H9 (cell line): ENCODE measurements around the gene CHPT1. TPM values are rescaled to one million over a fixed set of nuclear protein-coding genes. Genes with fewer than 3 reads are reported as not detected.

Experiments
- DNase-seq: peaks from one replicate; pipeline ENCODE4 v3.0.0-alpha.2; 2017
- H2AFZ ChIP-seq: one replicate; pipeline ENCODE4 v1.6.1; 2013; ENCODE audit warnings: mild to moderate bottlenecking, low read length, control low read depth, moderate library complexity
- H2AK5ac ChIP-seq: 2 replicates; pipeline ENCODE4 v1.6.1; 2013; ENCODE audit warnings: low read length, control low read depth, mixed read lengths; ENCODE audit not compliant: insufficient read length
- H2BK120ac ChIP-seq: one replicate; pipeline ENCODE4 v1.6.1; 2013; ENCODE audit warnings: low read depth, mild to moderate bottlenecking, low read length, control low read depth, inconsistent platforms; ENCODE audit not compliant: poor library complexity, severe bottlenecking
- H2BK12ac ChIP-seq: 2 replicates; pipeline ENCODE4 v1.6.1; 2013; ENCODE audit warnings: low read length, control low read depth, mixed read lengths, low read depth; ENCODE audit not compliant: insufficient read length
- H2BK15ac ChIP-seq: 2 replicates; pipeline ENCODE4 v1.6.1; 2013; ENCODE audit warnings: low read depth, low read length, control low read depth
- H2BK20ac ChIP-seq: one replicate; pipeline ENCODE4 v1.6.1; 2013; ENCODE audit warnings: low read depth, mild to moderate bottlenecking, low read length, control low read depth, inconsistent platforms; ENCODE audit not compliant: poor library complexity, severe bottlenecking
- H2BK5ac ChIP-seq: 2 replicates; pipeline ENCODE4 v1.6.1; 2013; ENCODE audit warnings: low read length, control low read depth, mixed read lengths; ENCODE audit not compliant: insufficient read length
- H3K14ac ChIP-seq: 2 replicates; pipeline ENCODE4 v1.6.1; 2013; ENCODE audit warnings: low read length, control low read depth; ENCODE audit not compliant: insufficient read depth
- H3K18ac ChIP-seq: 2 replicates; pipeline ENCODE4 v1.6.1; 2013; ENCODE audit warnings: low read depth, mild to moderate bottlenecking, mixed read lengths, low read length, control low read depth; ENCODE audit not compliant: insufficient read length
- H3K23ac ChIP-seq: 2 replicates; pipeline ENCODE4 v1.6.1; 2013; ENCODE audit warnings: low read length, control low read depth, mixed read lengths, low read depth; ENCODE audit not compliant: insufficient read length
- H3K23me2 ChIP-seq: 2 replicates; pipeline ENCODE4 v1.6.1; 2013; ENCODE audit warnings: low read depth, mild to moderate bottlenecking, mixed read lengths, low read length, control low read depth; ENCODE audit not compliant: insufficient read length, poor library complexity, severe bottlenecking
- H3K27ac ChIP-seq: 2 replicates; pipeline ENCODE4 v1.5.1; 2013; ENCODE audit warnings: low read length, control low read depth, mixed read lengths, low read depth; ENCODE audit not compliant: insufficient read length
- H3K27me3 ChIP-seq: 2 replicates; pipeline ENCODE4 v1.6.1; 2013; ENCODE audit warnings: low read length, control low read depth, inconsistent platforms; ENCODE audit not compliant: insufficient read depth
- H3K4ac ChIP-seq: 2 replicates; pipeline ENCODE4 v1.6.1; 2013; ENCODE audit warnings: low read depth, mild to moderate bottlenecking, control low read depth, inconsistent platforms, low read length, moderate library complexity
- H3K4me1 ChIP-seq: 2 replicates; pipeline ENCODE4 v1.6.1; 2013; ENCODE audit warnings: low read length, control low read depth, inconsistent platforms; ENCODE audit not compliant: insufficient read depth
- H3K4me2 ChIP-seq: 2 replicates; pipeline ENCODE4 v1.6.1; 2013; ENCODE audit warnings: low read length, control low read depth, mixed read lengths; ENCODE audit not compliant: insufficient read length, insufficient read depth
- H3K56ac ChIP-seq: 2 replicates; pipeline ENCODE4 v1.6.1; 2013; ENCODE audit warnings: low read depth, mild to moderate bottlenecking, mixed read lengths, low read length, control low read depth; ENCODE audit not compliant: insufficient read length
- H3K79me1 ChIP-seq: 2 replicates; pipeline ENCODE4 v1.6.1; 2013; ENCODE audit warnings: low read depth, mild to moderate bottlenecking, moderate library complexity, low read length, control low read depth, inconsistent platforms; ENCODE audit not compliant: insufficient read depth, poor library complexity, severe bottlenecking
- H3K79me2 ChIP-seq: 2 replicates; pipeline ENCODE4 v1.6.1; 2013; ENCODE audit warnings: low read length, control low read depth, inconsistent platforms; ENCODE audit not compliant: insufficient read depth
- H3K9ac ChIP-seq: 2 replicates; pipeline ENCODE4 v1.6.1; 2013; ENCODE audit warnings: low read length, control low read depth, mixed read lengths; ENCODE audit not compliant: insufficient read length; ENCODE audit errors: extremely low read depth
- H3K9me3 ChIP-seq: one replicate; pipeline ENCODE4 v1.6.1; 2013; ENCODE audit warnings: low read depth, low read length, inconsistent platforms; ENCODE audit not compliant: control insufficient read depth
- H3T11ph ChIP-seq: one replicate; pipeline ENCODE4 v1.6.1; 2013; ENCODE audit warnings: mild to moderate bottlenecking, low read length, control low read depth, inconsistent platforms
- H4K20me1 ChIP-seq: one replicate; pipeline ENCODE4 v1.6.1; 2013; ENCODE audit not compliant: control insufficient read depth, insufficient read length, insufficient read depth
- H4K5ac ChIP-seq: 2 replicates; pipeline ENCODE4 v1.6.1; 2013; ENCODE audit warnings: low read depth, mild to moderate bottlenecking, mixed read lengths, low read length, control low read depth; ENCODE audit not compliant: insufficient read length
- H4K8ac ChIP-seq: replicated peaks from 2 replicates; pipeline ENCODE4 v1.6.1; 2013; ENCODE audit warnings: low read length, control low read depth, mixed read lengths, low read depth; ENCODE audit not compliant: insufficient read length
- H4K91ac ChIP-seq: 2 replicates; pipeline ENCODE4 v1.6.1; 2013; ENCODE audit warnings: low read depth, mild to moderate bottlenecking, moderate library complexity, mixed read lengths, low read length, control low read depth; ENCODE audit not compliant: insufficient read length
- H3K27ac Mint-ChIP-seq, 3 experiments: 2 replicates in 2 of 3; 3 replicates in 1 of 3; pipeline ENCODE4 v1.8.0; 2020 to 2021; ENCODE audit warnings: mixed read lengths in 3 of 3, mild to moderate bottlenecking in 1 of 3, moderate library complexity in 1 of 3
- H3K27me3 Mint-ChIP-seq: 2 replicates; pipeline ENCODE4 v1.8.0; 2021; ENCODE audit warnings: low read depth, mild to moderate bottlenecking, moderate library complexity, mixed read lengths
- H3K36me3 Mint-ChIP-seq, 3 experiments: 2 replicates in 2 of 3; 3 replicates in 1 of 3; pipeline ENCODE4 v1.8.0; 2020 to 2021; ENCODE audit warnings: low read depth in 3 of 3, mixed read lengths in 3 of 3; ENCODE audit not compliant: insufficient read depth in 1 of 3
- H3K4me1 Mint-ChIP-seq, 2 experiments: 2 replicates each; pipeline ENCODE4 v1.8.0; 2020; ENCODE audit warnings: mixed read lengths in 2 of 2
- H3K4me3 Mint-ChIP-seq, 2 experiments: 2 replicates in 1 of 2; 3 replicates in 1 of 2; pipeline ENCODE4 v1.8.0; 2020 to 2021; ENCODE audit warnings: mild to moderate bottlenecking in 2 of 2, mixed read lengths in 2 of 2, moderate library complexity in 1 of 2
- H3K9me3 Mint-ChIP-seq, 2 experiments: 2 replicates in 1 of 2; 3 replicates in 1 of 2; pipeline ENCODE4 v1.8.0; 2020; ENCODE audit warnings: mild to moderate bottlenecking in 2 of 2, mixed read lengths in 2 of 2, moderate library complexity in 1 of 2
- CTCF ChIP-seq: fragments of 200-600 bp; sonication (generic); conservative IDR thresholded peaks from 3 replicates; pipeline ENCODE4 v1.8.0; 2021; ENCODE audit warnings: antibody characterized with exemption, mild to moderate bottlenecking
- WGBS: extraction: QIAGEN DNeasy Blood & Tissue Kit; methylation state at CpG from one replicate; pipeline ENCODE4 v1.1.7; 2013; ENCODE audit warnings: missing lambda C conversion rate, low lambda C conversion rate, mixed read lengths; ENCODE audit not compliant: insufficient read length; ENCODE audit errors: extremely low coverage; 5-methylcytosine and 5-hydroxymethylcytosine counted together
- total RNA-seq: library from RNA; stranded (reverse); gene quantifications from 2 replicates; pipeline ENCODE4 v1.2.1, GENCODE V29; 2021

Gene CHPT1
- total RNA-seq, 1 experiment from 2014 or later: 17.1 TPM

GRCh38 chr12:101670007-101670671 lies 27.3 kb upstream of the CHPT1 start:
- Histone ChIP-seq H2BK15ac (no peak overlapping the region), H3K9ac (no peak overlapping the region), H3K23me2 (no peaks in the 10 kb centered on the region), H2BK120ac (no peak overlapping the region), H2BK5ac (no peak overlapping the region), H2BK12ac (no peak overlapping the region), H4K91ac (no peak overlapping the region), H3K4ac (no peak overlapping the region), H3K9me3 (no peaks in the 10 kb centered on the region), H2AFZ (peak overlapping the region; percentile 98), H4K20me1 (no peaks in the 10 kb centered on the region), H3K4me1 (peaks cover 2% of the 10 kb centered on the region; the same call in 1 of the 2 replicates), H3K27ac (no peak overlapping the region), H2AK5ac (no peak overlapping the region), H3K4me2 (no peak overlapping the region), H4K8ac (no peak overlapping the region), H3K14ac (no peak overlapping the region), H3K79me1 (no peaks in the 10 kb centered on the region), H3K18ac (no peak overlapping the region), H3T11ph (no peak overlapping the region), H4K5ac (no peak overlapping the region), H2BK20ac (no peak overlapping the region), H3K56ac (no peak overlapping the region), H3K23ac (no peak overlapping the region), H3K79me2 (no peaks in the 10 kb centered on the region), H3K27me3 (no peaks in the 10 kb centered on the region)
- Mint-ChIP-seq H3K27me3 (no peaks in the 10 kb centered on the region), H3K27ac (no peak overlapping the region), H3K36me3 (no peaks in the 10 kb centered on the region), H3K9me3 (no peaks in the 10 kb centered on the region), H3K4me1 (peaks cover 15% of the 10 kb centered on the region in 2 experiments), H3K4me3 (no peak overlapping the region)
- peak; percentile 70 for TF ChIP-seq CTCF
- no CpG with 5 or more reads among the region's 6 CpGs for WGBS
- DNase-seq: no peak
